Testis (tissue), 3 donors: ENCODE measurements around the gene NCBP3. TPM values are rescaled to one million over a fixed set of nuclear protein-coding genes. Genes with fewer than 3 reads are reported as not detected.

Source experiments
- DNase-seq: peaks from one replicate; pipeline ENCODE4 v3.0.0-alpha.2; 2019
- H3K27ac ChIP-seq, 2 donors: fragments of 200-600 bp; sonication (generic); one replicate each; pipeline ENCODE4 v1.5.1; 2019
- H3K27me3 ChIP-seq: fragments of 200-600 bp; sonication (generic); one replicate; pipeline ENCODE4 v1.5.1; 2019
- H3K36me3 ChIP-seq: fragments of 200-600 bp; sonication (generic); one replicate; pipeline ENCODE4 v1.5.1; 2017; ENCODE audit warnings: low read depth; ENCODE audit errors: missing control alignments
- H3K4me1 ChIP-seq: fragments of 200-600 bp; sonication (generic); one replicate; pipeline ENCODE4 v1.5.1; 2019
- H3K4me3 ChIP-seq, 2 donors: fragments of 200-600 bp; sonication (generic); one replicate each; pipeline ENCODE4 v1.5.1; 2017 to 2019
- H3K9me3 ChIP-seq: fragments of 200-600 bp; sonication (generic); one replicate; pipeline ENCODE4 v1.5.1; 2017
- POLR2A ChIP-seq: fragments of 450-650 bp; IDR thresholded peaks from one replicate; pipeline ENCODE4 v1.6.1; 2017; ENCODE audit warnings: antibody characterized with exemption, mild to moderate bottlenecking, moderate library complexity
- WGBS, 2 donors: methylation state at CpG; one replicate each; pipeline ENCODE4 v1.1.5; 2018; 5-methylcytosine and 5-hydroxymethylcytosine counted together
- intact Hi-C: fragments of 100-400 bp; cut with DNase I; formaldehyde crosslinking; loops from one replicate; pipeline ENCODE4 v1.15.1; 2023; ENCODE audit warnings: low total_unique reads
- polyA plus RNA-seq: library from polyadenylated mRNA; stranded (reverse); fragments of 350-450 nt; fragmentation: Illumina TruSeq; extraction: RNeasy Lipid Tissue Mini Kit (QIAGEN cat#74804); gene quantifications from one replicate; pipeline ENCODE4 v1.2.3, GENCODE V29; 2014; ENCODE audit warnings: low read depth, low replicate concordance; ENCODE audit not compliant: insufficient read depth
- total RNA-seq, 2 donors: library from RNA; depleted of rRNA; stranded (reverse); fragments of >200 nt; gene quantifications; one replicate each; pipeline ENCODE4 v1.2.3, GENCODE V29; 2016
- TF ChIP-seq, protein P1 (sequence below), 3 experiments: fragments of 450-650 bp in 2 of 3; fragments of 200-600 bp in 1 of 3; sonication (generic) in 1 of 3; IDR thresholded peaks; one replicate each; pipeline ENCODE4 v1.5.1; 2016 to 2019; ENCODE audit warnings: antibody characterized with exemption in 3 of 3, mild to moderate bottlenecking in 2 of 3, moderate library complexity in 1 of 3

Gene NCBP3
- total and polyA plus RNA-seq, 3 donors from 2014 or later: 37.2 to 61.6 (median 37.7) TPM

DNA sequence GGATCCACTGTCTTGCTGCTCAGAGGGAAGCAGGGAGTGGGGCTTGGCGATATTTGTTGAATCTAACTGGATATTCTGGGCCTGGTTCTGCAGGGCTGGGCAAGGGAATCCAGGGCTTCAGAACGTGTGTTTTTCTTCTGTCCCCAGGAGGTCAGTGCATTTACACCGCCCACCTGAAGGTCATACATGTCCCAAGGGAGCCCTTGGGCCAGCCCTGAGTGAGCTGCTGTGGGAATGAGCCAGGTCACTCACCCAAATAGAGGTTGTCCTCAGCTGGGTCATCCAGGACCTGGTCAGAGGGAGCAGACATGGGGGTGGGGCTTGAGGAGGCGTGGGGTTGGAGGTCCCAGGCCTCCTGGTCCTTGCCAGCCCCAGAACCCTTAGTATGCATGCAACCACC, 36.2 kb upstream of the NCBP3 start:
- intact Hi-C loops: no loop called here
- Histone ChIP-seq H3K27me3 (no peaks in the 10 kb centered on the region), H3K4me1 (peaks cover 4% of the 10 kb centered on the region), H3K9me3 (no peaks in the 10 kb centered on the region), H3K4me3 (no peak overlapping the region), H3K27ac (no peak overlapping the region), H3K36me3 (no peaks in the 10 kb centered on the region)
- no peak for DNase-seq
- 82 to 85% methylated on average over 4 of the region's 4 CpGs for WGBS, 2 donors
- no peak for TF ChIP-seq POLR2A
- TF ChIP-seq, protein P1, sequence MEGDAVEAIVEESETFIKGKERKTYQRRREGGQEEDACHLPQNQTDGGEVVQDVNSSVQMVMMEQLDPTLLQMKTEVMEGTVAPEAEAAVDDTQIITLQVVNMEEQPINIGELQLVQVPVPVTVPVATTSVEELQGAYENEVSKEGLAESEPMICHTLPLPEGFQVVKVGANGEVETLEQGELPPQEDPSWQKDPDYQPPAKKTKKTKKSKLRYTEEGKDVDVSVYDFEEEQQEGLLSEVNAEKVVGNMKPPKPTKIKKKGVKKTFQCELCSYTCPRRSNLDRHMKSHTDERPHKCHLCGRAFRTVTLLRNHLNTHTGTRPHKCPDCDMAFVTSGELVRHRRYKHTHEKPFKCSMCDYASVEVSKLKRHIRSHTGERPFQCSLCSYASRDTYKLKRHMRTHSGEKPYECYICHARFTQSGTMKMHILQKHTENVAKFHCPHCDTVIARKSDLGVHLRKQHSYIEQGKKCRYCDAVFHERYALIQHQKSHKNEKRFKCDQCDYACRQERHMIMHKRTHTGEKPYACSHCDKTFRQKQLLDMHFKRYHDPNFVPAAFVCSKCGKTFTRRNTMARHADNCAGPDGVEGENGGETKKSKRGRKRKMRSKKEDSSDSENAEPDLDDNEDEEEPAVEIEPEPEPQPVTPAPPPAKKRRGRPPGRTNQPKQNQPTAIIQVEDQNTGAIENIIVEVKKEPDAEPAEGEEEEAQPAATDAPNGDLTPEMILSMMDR (IDR thresholded peaks at IDR 0.05): no peak

DNA sequence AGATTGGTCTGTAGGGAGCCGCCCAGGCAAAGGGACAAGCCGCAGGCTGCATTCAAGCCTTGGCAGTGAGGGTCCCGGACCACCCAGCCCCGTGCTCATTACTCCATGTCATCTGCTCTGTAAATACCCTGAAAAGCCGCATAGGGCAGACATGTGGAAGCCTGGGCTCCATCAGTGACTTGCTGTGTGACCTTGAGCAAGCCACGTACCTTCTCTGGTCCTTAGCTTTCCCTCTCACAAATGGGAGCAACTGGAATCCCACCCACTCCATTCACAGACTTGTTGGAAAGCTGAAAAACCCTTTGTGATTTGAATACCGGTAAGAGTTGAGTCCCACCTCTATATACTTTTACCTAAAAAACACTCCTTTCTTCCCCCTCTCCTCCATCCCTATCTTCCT, 34.9 kb upstream of the NCBP3 start:
- DNase-seq: no peak
- no peak overlapping the region for H3K4me3 ChIP-seq
- H3K36me3 ChIP-seq: no peaks in the 10 kb centered on the region
- no peaks in the 10 kb centered on the region for H3K27me3 ChIP-seq
- TF ChIP-seq, protein P1 (IDR thresholded peaks at IDR 0.05): no peak
- no peak for TF ChIP-seq POLR2A
- 91 to 92% methylated on average over 7 of the region's 7 CpGs for WGBS, 2 donors
- H3K9me3 ChIP-seq: no peaks in the 10 kb centered on the region
- intact Hi-C loops: no loop called here
- peaks cover 4% of the 10 kb centered on the region for H3K4me1 ChIP-seq
- H3K27ac ChIP-seq: no peak overlapping the region

DNA sequence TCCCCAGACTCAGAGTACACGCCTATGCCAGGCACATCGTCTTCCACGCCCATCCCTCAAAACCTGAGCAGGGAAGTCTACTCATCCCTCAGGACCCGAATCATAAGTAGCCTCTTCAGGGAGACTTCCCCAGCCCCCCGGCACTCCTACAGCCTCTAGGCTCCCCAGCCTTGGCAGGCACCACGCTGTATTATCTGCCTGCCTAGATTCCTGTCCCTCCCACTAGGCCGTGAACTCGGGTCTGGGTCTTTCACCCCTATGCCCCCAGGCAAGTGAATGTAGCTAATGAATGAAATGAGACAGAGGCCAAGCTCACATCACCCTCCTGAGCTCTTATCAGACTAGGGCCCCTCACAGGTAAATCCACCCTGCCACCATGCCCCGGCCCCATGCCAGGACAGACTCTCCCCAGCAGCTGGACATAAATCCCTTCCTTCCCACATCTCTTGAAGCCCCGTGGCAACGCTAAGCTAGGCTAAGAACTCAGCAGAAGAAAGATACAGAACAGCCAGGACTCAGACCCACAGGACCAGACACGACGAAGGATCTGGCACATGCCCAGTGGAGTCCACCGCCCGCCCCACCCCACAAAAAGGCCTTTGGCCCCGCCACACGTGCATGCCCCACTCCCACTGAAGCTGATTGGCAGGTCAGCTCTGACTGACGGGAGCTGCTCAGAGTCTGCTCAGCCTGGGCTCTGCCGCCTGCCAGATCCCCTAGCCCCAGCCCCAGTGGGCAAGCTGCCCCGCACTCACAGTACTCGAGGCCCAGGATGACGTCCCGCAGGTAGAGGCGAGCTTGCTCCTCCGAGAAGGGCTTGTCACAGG, 33.8 kb upstream of the NCBP3 start:
- H3K27me3 ChIP-seq: no peaks in the 10 kb centered on the region
- no peak for TF ChIP-seq POLR2A
- TF ChIP-seq, protein P1 (IDR thresholded peaks at IDR 0.05): no peak
- no peak for DNase-seq
- WGBS, 2 donors: 63 to 66% methylated on average over 19 to 24 of the region's 25 CpGs
- H3K4me3 ChIP-seq: no peak overlapping the region
- intact Hi-C loops: no loop called here
- peaks cover 4% of the 10 kb centered on the region for H3K4me1 ChIP-seq
- H3K9me3 ChIP-seq: no peaks in the 10 kb centered on the region
- no peaks in the 10 kb centered on the region for H3K36me3 ChIP-seq
- no peak overlapping the region for H3K27ac ChIP-seq

DNA sequence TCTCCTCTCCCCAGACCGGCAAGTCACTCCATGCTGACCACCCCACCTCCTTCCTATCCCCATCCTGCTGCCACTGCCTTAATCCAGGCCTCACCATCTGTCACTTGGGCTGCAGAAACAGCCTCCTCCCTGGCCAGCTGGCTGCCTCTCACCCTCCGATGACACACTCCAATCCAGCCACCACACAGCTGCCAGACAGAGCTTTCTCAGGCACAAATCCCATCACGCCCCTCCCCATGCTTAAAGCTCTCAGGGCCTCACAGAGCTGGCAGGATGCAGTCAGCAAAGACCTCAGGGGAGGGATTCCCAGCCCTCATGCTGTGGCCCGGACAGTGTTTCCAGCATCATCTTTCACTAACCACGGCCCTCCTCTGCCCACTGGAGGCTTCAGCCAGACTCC, 33.1 kb upstream of the NCBP3 start:
- H3K36me3 ChIP-seq: no peaks in the 10 kb centered on the region
- intact Hi-C loops: no loop called here
- peaks cover 4% of the 10 kb centered on the region for H3K4me1 ChIP-seq
- H3K9me3 ChIP-seq: no peaks in the 10 kb centered on the region
- no peak overlapping the region for H3K27ac ChIP-seq
- 55 to 62% methylated on average over 5 of the region's 5 CpGs for WGBS, 2 donors
- TF ChIP-seq, protein P1 (IDR thresholded peaks at IDR 0.05): no peak
- TF ChIP-seq POLR2A: no peak
- H3K27me3 ChIP-seq: no peaks in the 10 kb centered on the region
- H3K4me3 ChIP-seq: no peak overlapping the region
- no peak for DNase-seq

DNA sequence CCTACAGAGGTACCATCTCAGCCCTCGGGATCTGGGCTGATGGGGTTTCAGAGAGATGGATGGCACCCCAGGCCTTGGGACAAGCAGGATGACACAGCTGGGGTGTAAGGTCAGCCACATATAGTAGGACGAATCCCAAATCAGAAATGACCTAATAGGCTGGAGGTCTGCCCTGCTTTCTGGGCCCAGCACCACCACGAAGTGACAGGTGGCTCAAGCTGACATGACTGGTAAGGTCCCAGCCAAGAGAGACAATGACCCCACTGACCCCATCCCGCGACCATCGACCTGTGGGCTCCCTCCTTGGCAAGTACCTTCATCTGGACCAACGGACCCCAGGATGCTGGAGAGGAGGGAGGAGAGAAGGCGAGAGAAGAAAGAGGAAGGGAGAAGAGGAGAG, 31.2 kb upstream of the NCBP3 start:
- no peak overlapping the region for H3K4me3 ChIP-seq
- H3K27ac ChIP-seq: no peak overlapping the region
- no peaks in the 10 kb centered on the region for H3K36me3 ChIP-seq
- H3K9me3 ChIP-seq: no peaks in the 10 kb centered on the region
- H3K4me1 ChIP-seq: peaks cover 4% of the 10 kb centered on the region
- no peak for DNase-seq
- intact Hi-C loops: no loop called here
- H3K27me3 ChIP-seq: no peaks in the 10 kb centered on the region
- no peak for TF ChIP-seq POLR2A
- TF ChIP-seq, protein P1 (IDR thresholded peaks at IDR 0.05): no peak
- 75 to 85% methylated on average over 8 of the region's 8 CpGs for WGBS, 2 donors
